ENCODE measurements around the gene COL9A1. TPM values are rescaled to one million over a fixed set of nuclear protein-coding genes. Genes with fewer than 3 reads are reported as not detected.

Gene COL9A1
- total RNA-seq, 1 experiment from 2014 or later, result 7.8 TPM

DNA sequence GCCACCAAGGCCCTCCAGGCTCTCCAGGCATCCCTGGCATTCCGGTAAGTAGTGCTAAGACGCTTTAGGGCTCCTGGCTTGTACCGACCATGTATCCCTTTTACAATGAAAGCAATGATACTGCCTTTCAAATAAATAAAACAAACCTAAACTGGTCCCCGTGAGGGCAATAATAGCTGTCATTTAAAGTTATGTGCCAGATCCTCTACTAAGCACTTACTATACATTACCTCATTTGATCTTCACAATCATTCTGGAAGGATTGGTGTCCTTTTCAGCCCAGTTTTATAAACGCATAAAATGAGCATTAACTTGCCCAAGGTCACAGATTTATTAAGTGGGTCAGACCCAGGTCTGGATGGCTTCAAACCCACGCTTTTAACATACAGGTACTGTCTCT is 114.7 kb downstream of the COL9A1 start:
- H3K36me3 Mint-ChIP-seq (ENCODE audit: insufficient read depth in 1 of 3, low read depth in 3 of 3), result no peaks in the 10 kb centered on the region
- Histone ChIP-seq H3K23ac (ENCODE audit: insufficient read length, low read depth, low read length) (no peak overlapping the region), H3K27ac (ENCODE audit: insufficient read length, low read depth, low read length) (no peak overlapping the region), H4K5ac (ENCODE audit: insufficient read length, low read depth, low read length) (no peak overlapping the region), H3K56ac (ENCODE audit: insufficient read length, low read depth, low read length) (no peak overlapping the region), H2AFZ (ENCODE audit: low read length) (no peak overlapping the region), H3K27me3 (ENCODE audit: insufficient read depth, low read length) (no peaks in the 10 kb centered on the region), H2BK12ac (ENCODE audit: insufficient read length, low read depth, low read length) (no peak overlapping the region), H3K4ac (ENCODE audit: low read depth, low read length) (no peak overlapping the region), H3K4me1 (ENCODE audit: insufficient read depth, low read length) (no peaks in the 10 kb centered on the region), H3K9ac (ENCODE audit: extremely low read depth, insufficient read length, low read length) (no peak overlapping the region), H3K23me2 (ENCODE audit: insufficient read length, low read depth, low read length, poor library complexity, severe bottlenecking) (no peaks in the 10 kb centered on the region), H2BK20ac (ENCODE audit: low read depth, low read length, poor library complexity, severe bottlenecking) (no peak overlapping the region), H3K18ac (ENCODE audit: insufficient read length, low read depth, low read length) (no peak overlapping the region), H3K14ac (ENCODE audit: insufficient read depth, low read length) (no peak overlapping the region), H3K4me2 (ENCODE audit: insufficient read depth, insufficient read length, low read length) (no peak overlapping the region), H2BK15ac (ENCODE audit: low read depth, low read length) (no peak overlapping the region), H2AK5ac (ENCODE audit: insufficient read length, low read length) (no peak overlapping the region), H3K79me2 (ENCODE audit: insufficient read depth, low read length) (no peaks in the 10 kb centered on the region), H2BK120ac (ENCODE audit: low read depth, low read length, poor library complexity, severe bottlenecking) (no peak overlapping the region), H4K8ac (replicated peaks; ENCODE audit: insufficient read length, low read depth, low read length) (no peak overlapping the region), H3K79me1 (ENCODE audit: insufficient read depth, low read depth, low read length, poor library complexity, severe bottlenecking) (no peaks in the 10 kb centered on the region), H3K9me3 (ENCODE audit: control insufficient read depth, low read depth, low read length) (no peaks in the 10 kb centered on the region), H4K20me1 (ENCODE audit: control insufficient read depth, insufficient read depth, insufficient read length) (no peaks in the 10 kb centered on the region), H4K91ac (ENCODE audit: insufficient read length, low read depth, low read length) (no peak overlapping the region), H3T11ph (ENCODE audit: low read length) (no peak overlapping the region), H2BK5ac (ENCODE audit: insufficient read length, low read length) (no peak overlapping the region)
- no peak overlapping the region for H3K27ac Mint-ChIP-seq
- WGBS (ENCODE audit: extremely low coverage, insufficient read length, low lambda C conversion rate), result no CpG with 5 or more reads among the region's 6 CpGs
- H3K4me3 Mint-ChIP-seq, result no peak overlapping the region
- no peaks in the 10 kb centered on the region for H3K4me1 Mint-ChIP-seq
- DNase-seq, result no peak
- TF ChIP-seq, protein P1, sequence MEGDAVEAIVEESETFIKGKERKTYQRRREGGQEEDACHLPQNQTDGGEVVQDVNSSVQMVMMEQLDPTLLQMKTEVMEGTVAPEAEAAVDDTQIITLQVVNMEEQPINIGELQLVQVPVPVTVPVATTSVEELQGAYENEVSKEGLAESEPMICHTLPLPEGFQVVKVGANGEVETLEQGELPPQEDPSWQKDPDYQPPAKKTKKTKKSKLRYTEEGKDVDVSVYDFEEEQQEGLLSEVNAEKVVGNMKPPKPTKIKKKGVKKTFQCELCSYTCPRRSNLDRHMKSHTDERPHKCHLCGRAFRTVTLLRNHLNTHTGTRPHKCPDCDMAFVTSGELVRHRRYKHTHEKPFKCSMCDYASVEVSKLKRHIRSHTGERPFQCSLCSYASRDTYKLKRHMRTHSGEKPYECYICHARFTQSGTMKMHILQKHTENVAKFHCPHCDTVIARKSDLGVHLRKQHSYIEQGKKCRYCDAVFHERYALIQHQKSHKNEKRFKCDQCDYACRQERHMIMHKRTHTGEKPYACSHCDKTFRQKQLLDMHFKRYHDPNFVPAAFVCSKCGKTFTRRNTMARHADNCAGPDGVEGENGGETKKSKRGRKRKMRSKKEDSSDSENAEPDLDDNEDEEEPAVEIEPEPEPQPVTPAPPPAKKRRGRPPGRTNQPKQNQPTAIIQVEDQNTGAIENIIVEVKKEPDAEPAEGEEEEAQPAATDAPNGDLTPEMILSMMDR (conservative IDR thresholded peaks at IDR 0.05), result no peak
- no peaks in the 10 kb centered on the region for H3K27me3 Mint-ChIP-seq (ENCODE audit: low read depth)
- H3K9me3 Mint-ChIP-seq, result no peaks in the 10 kb centered on the region

Measured in H9 (cell line).